ENCODE data around the gene TAS1R1. TPM values are rescaled to one million over a fixed set of nuclear protein-coding genes. Genes with fewer than 3 reads are reported as not detected.

Gene TAS1R1
- total and polyA plus RNA-seq, 2 experiments from 2014 or later: 0.19 TPM; not detected in 1

DNA sequence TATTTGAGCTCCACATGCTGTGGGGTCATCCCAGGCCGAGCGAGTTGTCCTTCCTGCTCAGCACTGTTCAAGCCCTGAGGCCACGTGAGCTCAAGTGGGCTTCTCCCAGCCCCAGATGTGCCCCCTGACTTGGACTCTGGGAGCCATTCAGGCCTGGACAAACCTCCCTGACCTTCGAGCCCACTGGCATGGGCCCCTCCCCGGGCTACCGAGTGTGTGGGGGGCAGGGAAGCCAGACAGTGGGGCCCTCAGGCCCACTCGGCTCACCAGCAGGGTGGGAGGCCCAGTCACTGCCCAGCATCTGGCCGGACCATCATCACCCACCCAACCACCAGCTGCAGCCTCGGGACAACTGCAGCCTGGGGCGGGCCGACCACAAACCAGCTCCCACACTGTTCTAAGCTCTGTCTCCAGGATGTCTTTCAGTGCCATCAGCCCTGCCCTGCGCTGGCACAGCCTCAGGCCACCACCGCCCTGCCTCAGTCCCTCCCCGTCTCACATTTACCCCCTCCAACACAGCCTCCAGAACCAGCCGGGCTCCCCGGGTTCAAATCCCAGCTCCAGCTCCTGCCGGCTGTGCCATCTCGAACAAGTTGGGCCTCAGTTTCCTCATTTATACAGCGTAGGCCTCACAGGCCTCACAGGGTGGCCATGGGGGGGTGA, 42.7 kb upstream of the TAS1R1 start:
- H3K27ac ChIP-seq (ENCODE audit: low read depth): no peak overlapping the region
- ATAC-seq (no peak; the same call in 2 of the 3 replicates), DNase-seq (ENCODE audit: low spot score) (no peak)
- H3K79me2 ChIP-seq (replicated peaks; ENCODE audit: insufficient read depth): no peaks in the 10 kb centered on the region
- Mint-ChIP-seq H3K36me3 (ENCODE audit: low read depth) (no peaks in the 10 kb centered on the region), H3K4me1 (0 out of 3 replicates have a peak, but pooled peaks cover 2% of the 10 kb centered on the region), H3K4me3 (no peak overlapping the region), H3K27ac (no peak overlapping the region), H3K9me3 (no peaks in the 10 kb centered on the region), H3K27me3 (ENCODE audit: insufficient read depth, low read depth, poor library complexity) (peaks cover 5% of the 10 kb centered on the region)
- no peaks in the 10 kb centered on the region for H3K27me3 ChIP-seq (ENCODE audit: insufficient read depth)
- no peak overlapping the region for H2AFZ ChIP-seq
- H3K36me3 ChIP-seq (ENCODE audit: insufficient read depth): no peaks in the 10 kb centered on the region
- no peaks in the 10 kb centered on the region for H3K4me1 ChIP-seq (ENCODE audit: insufficient read depth)
- TF ChIP-seq ZNF114 (CRISPR knock-in tag; IDR thresholded peaks at IDR 0.05): no peak
- TF ChIP-seq, protein P1, sequence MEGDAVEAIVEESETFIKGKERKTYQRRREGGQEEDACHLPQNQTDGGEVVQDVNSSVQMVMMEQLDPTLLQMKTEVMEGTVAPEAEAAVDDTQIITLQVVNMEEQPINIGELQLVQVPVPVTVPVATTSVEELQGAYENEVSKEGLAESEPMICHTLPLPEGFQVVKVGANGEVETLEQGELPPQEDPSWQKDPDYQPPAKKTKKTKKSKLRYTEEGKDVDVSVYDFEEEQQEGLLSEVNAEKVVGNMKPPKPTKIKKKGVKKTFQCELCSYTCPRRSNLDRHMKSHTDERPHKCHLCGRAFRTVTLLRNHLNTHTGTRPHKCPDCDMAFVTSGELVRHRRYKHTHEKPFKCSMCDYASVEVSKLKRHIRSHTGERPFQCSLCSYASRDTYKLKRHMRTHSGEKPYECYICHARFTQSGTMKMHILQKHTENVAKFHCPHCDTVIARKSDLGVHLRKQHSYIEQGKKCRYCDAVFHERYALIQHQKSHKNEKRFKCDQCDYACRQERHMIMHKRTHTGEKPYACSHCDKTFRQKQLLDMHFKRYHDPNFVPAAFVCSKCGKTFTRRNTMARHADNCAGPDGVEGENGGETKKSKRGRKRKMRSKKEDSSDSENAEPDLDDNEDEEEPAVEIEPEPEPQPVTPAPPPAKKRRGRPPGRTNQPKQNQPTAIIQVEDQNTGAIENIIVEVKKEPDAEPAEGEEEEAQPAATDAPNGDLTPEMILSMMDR (conservative IDR thresholded peaks at IDR 0.05; ENCODE audit: low read depth in 2 of 2): no peak
- no peak for TF ChIP-seq EZH2 (IDR thresholded peaks at IDR 0.05; ENCODE audit: low read depth, unreplicated experiment)
- TF ChIP-seq, protein P2, sequence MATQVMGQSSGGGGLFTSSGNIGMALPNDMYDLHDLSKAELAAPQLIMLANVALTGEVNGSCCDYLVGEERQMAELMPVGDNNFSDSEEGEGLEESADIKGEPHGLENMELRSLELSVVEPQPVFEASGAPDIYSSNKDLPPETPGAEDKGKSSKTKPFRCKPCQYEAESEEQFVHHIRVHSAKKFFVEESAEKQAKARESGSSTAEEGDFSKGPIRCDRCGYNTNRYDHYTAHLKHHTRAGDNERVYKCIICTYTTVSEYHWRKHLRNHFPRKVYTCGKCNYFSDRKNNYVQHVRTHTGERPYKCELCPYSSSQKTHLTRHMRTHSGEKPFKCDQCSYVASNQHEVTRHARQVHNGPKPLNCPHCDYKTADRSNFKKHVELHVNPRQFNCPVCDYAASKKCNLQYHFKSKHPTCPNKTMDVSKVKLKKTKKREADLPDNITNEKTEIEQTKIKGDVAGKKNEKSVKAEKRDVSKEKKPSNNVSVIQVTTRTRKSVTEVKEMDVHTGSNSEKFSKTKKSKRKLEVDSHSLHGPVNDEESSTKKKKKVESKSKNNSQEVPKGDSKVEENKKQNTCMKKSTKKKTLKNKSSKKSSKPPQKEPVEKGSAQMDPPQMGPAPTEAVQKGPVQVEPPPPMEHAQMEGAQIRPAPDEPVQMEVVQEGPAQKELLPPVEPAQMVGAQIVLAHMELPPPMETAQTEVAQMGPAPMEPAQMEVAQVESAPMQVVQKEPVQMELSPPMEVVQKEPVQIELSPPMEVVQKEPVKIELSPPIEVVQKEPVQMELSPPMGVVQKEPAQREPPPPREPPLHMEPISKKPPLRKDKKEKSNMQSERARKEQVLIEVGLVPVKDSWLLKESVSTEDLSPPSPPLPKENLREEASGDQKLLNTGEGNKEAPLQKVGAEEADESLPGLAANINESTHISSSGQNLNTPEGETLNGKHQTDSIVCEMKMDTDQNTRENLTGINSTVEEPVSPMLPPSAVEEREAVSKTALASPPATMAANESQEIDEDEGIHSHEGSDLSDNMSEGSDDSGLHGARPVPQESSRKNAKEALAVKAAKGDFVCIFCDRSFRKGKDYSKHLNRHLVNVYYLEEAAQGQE (IDR thresholded peaks at IDR 0.05; ENCODE audit: unreplicated experiment): no peak
- TF ChIP-seq EZH2phosphoT487 (IDR thresholded peaks at IDR 0.05; ENCODE audit: unreplicated experiment): no peak
- TF ChIP-seq CREB1 (CRISPR knock-in tag; IDR thresholded peaks at IDR 0.05; ENCODE audit: low read depth): no peak
- no peak for TF ChIP-seq STAT1 (IDR thresholded peaks at IDR 0.05; ENCODE audit: unreplicated experiment)
- no peak for TF ChIP-seq ZNF331 (CRISPR knock-in tag; IDR thresholded peaks at IDR 0.05; ENCODE audit: low read depth)
- no peak for TF ChIP-seq POLR2AphosphoS5 (IDR thresholded peaks at IDR 0.05; ENCODE audit: low read depth)
- TF ChIP-seq, protein P3, sequence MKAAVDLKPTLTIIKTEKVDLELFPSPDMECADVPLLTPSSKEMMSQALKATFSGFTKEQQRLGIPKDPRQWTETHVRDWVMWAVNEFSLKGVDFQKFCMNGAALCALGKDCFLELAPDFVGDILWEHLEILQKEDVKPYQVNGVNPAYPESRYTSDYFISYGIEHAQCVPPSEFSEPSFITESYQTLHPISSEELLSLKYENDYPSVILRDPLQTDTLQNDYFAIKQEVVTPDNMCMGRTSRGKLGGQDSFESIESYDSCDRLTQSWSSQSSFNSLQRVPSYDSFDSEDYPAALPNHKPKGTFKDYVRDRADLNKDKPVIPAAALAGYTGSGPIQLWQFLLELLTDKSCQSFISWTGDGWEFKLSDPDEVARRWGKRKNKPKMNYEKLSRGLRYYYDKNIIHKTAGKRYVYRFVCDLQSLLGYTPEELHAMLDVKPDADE (IDR thresholded peaks at IDR 0.05): no peak
- no peak for TF ChIP-seq NANOG (IDR thresholded peaks at IDR 0.05; ENCODE audit: borderline replicate concordance)
- no peak for TF ChIP-seq JUNB (IDR thresholded peaks at IDR 0.05; ENCODE audit: unreplicated experiment)
- TF ChIP-seq, protein P4, sequence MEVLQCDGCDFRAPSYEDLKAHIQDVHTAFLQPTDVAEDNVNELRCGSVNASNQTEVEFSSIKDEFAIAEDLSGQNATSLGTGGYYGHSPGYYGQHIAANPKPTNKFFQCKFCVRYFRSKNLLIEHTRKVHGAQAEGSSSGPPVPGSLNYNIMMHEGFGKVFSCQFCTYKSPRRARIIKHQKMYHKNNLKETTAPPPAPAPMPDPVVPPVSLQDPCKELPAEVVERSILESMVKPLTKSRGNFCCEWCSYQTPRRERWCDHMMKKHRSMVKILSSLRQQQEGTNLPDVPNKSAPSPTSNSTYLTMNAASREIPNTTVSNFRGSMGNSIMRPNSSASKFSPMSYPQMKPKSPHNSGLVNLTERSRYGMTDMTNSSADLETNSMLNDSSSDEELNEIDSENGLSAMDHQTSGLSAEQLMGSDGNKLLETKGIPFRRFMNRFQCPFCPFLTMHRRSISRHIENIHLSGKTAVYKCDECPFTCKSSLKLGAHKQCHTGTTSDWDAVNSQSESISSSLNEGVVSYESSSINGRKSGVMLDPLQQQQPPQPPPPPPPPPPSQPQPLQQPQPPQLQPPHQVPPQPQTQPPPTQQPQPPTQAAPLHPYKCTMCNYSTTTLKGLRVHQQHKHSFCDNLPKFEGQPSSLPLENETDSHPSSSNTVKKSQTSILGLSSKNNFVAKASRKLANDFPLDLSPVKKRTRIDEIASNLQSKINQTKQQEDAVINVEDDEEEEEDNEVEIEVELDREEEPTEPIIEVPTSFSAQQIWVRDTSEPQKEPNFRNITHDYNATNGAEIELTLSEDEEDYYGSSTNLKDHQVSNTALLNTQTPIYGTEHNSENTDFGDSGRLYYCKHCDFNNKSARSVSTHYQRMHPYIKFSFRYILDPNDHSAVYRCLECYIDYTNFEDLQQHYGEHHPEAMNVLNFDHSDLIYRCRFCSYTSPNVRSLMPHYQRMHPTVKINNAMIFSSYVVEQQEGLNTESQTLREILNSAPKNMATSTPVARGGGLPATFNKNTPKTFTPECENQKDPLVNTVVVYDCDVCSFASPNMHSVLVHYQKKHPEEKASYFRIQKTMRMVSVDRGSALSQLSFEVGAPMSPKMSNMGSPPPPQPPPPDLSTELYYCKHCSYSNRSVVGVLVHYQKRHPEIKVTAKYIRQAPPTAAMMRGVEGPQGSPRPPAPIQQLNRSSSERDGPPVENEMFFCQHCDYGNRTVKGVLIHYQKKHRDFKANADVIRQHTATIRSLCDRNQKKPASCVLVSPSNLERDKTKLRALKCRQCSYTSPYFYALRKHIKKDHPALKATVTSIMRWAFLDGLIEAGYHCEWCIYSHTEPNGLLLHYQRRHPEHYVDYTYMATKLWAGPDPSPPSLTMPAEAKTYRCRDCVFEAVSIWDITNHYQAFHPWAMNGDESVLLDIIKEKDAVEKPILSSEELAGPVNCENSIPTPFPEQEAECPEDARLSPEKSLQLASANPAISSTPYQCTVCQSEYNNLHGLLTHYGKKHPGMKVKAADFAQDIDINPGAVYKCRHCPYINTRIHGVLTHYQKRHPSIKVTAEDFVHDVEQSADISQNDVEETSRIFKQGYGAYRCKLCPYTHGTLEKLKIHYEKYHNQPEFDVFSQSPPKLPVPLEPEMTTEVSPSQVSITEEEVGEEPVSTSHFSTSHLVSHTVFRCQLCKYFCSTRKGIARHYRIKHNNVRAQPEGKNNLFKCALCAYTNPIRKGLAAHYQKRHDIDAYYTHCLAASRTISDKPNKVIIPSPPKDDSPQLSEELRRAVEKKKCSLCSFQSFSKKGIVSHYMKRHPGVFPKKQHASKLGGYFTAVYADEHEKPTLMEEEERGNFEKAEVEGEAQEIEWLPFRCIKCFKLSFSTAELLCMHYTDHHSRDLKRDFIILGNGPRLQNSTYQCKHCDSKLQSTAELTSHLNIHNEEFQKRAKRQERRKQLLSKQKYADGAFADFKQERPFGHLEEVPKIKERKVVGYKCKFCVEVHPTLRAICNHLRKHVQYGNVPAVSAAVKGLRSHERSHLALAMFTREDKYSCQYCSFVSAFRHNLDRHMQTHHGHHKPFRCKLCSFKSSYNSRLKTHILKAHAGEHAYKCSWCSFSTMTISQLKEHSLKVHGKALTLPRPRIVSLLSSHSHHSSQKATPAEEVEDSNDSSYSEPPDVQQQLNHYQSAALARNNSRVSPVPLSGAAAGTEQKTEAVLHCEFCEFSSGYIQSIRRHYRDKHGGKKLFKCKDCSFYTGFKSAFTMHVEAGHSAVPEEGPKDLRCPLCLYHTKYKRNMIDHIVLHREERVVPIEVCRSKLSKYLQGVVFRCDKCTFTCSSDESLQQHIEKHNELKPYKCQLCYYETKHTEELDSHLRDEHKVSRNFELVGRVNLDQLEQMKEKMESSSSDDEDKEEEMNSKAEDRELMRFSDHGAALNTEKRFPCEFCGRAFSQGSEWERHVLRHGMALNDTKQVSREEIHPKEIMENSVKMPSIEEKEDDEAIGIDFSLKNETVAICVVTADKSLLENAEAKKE (CRISPR knock-in tag; IDR thresholded peaks at IDR 0.05): no peak
- H3K4me2 ChIP-seq: no peak overlapping the region
- no peak overlapping the region for H3K4me3 ChIP-seq
- H4K20me1 ChIP-seq (replicated peaks; ENCODE audit: insufficient read depth): no peaks in the 10 kb centered on the region
- H3F3A ChIP-seq (replicated peaks; ENCODE audit: low read depth): no peaks in the 10 kb centered on the region
- H3K9me2 ChIP-seq (ENCODE audit: insufficient read depth): no peaks in the 10 kb centered on the region
